Mucosa of descending colon (tissue), 3 donors: ENCODE results near the gene SFMBT2. TPM values are rescaled to one million over a fixed set of nuclear protein-coding genes. Genes with fewer than 3 reads are reported as not detected.

Experiments
- ATAC-seq: fragments of 200-7000 bp; cut with Tn5 transposase; one replicate; pipeline ENCODE4 v1.9.1; 2020; ENCODE audit warnings: mild to moderate bottlenecking, moderate library complexity
- DNase-seq, 3 donors: peaks; one replicate each; pipeline ENCODE4 v3.0.0-alpha.2; 2020
- H3K36me3 ChIP-seq: fragments of 200-600 bp; one replicate; pipeline ENCODE4 v1.8.0; 2021; ENCODE audit warnings: low read depth, mild to moderate bottlenecking
- H3K4me1 ChIP-seq: fragments of 200-600 bp; one replicate; pipeline ENCODE4 v1.8.0; 2021; ENCODE audit warnings: low read depth, mild to moderate bottlenecking
- H3K4me3 ChIP-seq: fragments of 200-600 bp; one replicate; pipeline ENCODE4 v1.8.0; 2021; ENCODE audit warnings: mild to moderate bottlenecking
- H3K9me3 ChIP-seq: fragments of 200-600 bp; one replicate; pipeline ENCODE4 v1.8.0; 2021; ENCODE audit warnings: mild to moderate bottlenecking
- CTCF ChIP-seq: fragments of 200-600 bp; IDR thresholded peaks from one replicate; pipeline ENCODE4 v1.8.0; 2022; ENCODE audit warnings: antibody characterized with exemption, mild to moderate bottlenecking
- intact Hi-C, 2 donors: fragments of 100-400 bp; cut with DNase I in 1 of 2; cut with micrococcal nuclease in 1 of 2; formaldehyde crosslinking; loops; one replicate each; pipeline versions ENCODE4 v1.11.0 to v1.11.1; 2022; cut with DNase I, micrococcal nuclease
- total RNA-seq, 3 donors: library from RNA; stranded (reverse); fragmentation: NEBNext Ultra II Directional in 2 of 3; extraction: Animal tissue kit (Norgen Biotek cat#: 25700) in 2 of 3; gene quantifications; one replicate each; pipeline versions ENCODE4 v1.2.1 to v1.2.4, GENCODE V29; 2021 to 2023
- donor health status: DM: no; HTN: no; CAD: no; lungs with moderate emphysema.
- donor health status: DM: no; HTN: no; CAD: no.
- donor health status: DM: no; HTN: yes; CAD: no.

Gene SFMBT2
- total RNA-seq, 3 donors from 2014 or later, result 3.9 to 8.8 (median 5.7) TPM

GRCh38 chr10:7380704-7381241 is 30.1 kb downstream of the SFMBT2 start:
- no peak for TF ChIP-seq CTCF
- no peaks in the 10 kb centered on the region for H3K36me3 ChIP-seq

GRCh38 chr10:7378602-7379403 is 32.0 kb downstream of the SFMBT2 start:
- no peaks in the 10 kb centered on the region for H3K36me3 ChIP-seq
- no peak overlapping the region for H3K4me3 ChIP-seq
- no peak for DNase-seq
- H3K4me1 ChIP-seq, result no peaks in the 10 kb centered on the region
- intact Hi-C loops, result no loop called here
- no peak for ATAC-seq
- TF ChIP-seq CTCF, result no peak
- no peaks in the 10 kb centered on the region for H3K9me3 ChIP-seq

More at GRCh38 chr10:7380704-7381241, 30.1 kb downstream of the SFMBT2 start:
- no peaks in the 10 kb centered on the region for H3K9me3 ChIP-seq
- H3K4me1 ChIP-seq, result no peaks in the 10 kb centered on the region
- no peak for DNase-seq
- no peak overlapping the region for H3K4me3 ChIP-seq
- no peak for ATAC-seq
- intact Hi-C loops, result no loop called here

- Histone ChIP-seq H3K9me3 (no peaks in the 10 kb centered on the region), H3K4me1 (no peaks in the 10 kb centered on the region), H3K36me3 (no peaks in the 10 kb centered on the region), H3K4me3 (no peak overlapping the region)
- intact Hi-C loops, result no loop called here
- no peak for DNase-seq
- no peak for TF ChIP-seq CTCF
- no peak for ATAC-seq
These were observed 33.1 kb downstream of the SFMBT2 start for GRCh38 chr10:7377614-7378248.

GRCh38 chr10:7374795-7375194 is 36.0 kb downstream of the SFMBT2 start:
- no peaks in the 10 kb centered on the region for H3K36me3 ChIP-seq
- intact Hi-C loops, result no loop called here
- no peak for ATAC-seq

GRCh38 chr10:7373039-7373438 is 37.8 kb downstream of the SFMBT2 start:
- no peaks in the 10 kb centered on the region for H3K36me3 ChIP-seq
- no peak overlapping the region for H3K4me3 ChIP-seq
- ATAC-seq, result no peak
- no peak for DNase-seq
- H3K9me3 ChIP-seq, result no peaks in the 10 kb centered on the region
- intact Hi-C loops, result no loop called here
- no peak for TF ChIP-seq CTCF
- no peaks in the 10 kb centered on the region for H3K4me1 ChIP-seq

More at GRCh38 chr10:7374795-7375194, 36.0 kb downstream of the SFMBT2 start:
- Histone ChIP-seq H3K4me3 (no peak overlapping the region), H3K4me1 (no peaks in the 10 kb centered on the region), H3K9me3 (no peaks in the 10 kb centered on the region)
- no peak for TF ChIP-seq CTCF
- no peak for DNase-seq
